Middle frontal gyrus (tissue), 1 donor: ENCODE results near the gene JAKMIP1.

Experiments
- DNase-seq: peaks from one replicate; pipeline ENCODE4 v3.0.0-alpha.2; 2015; ENCODE audit warnings: low spot score; ENCODE audit errors: extremely low spot score

The JAKMIP1 gene

GRCh38 chr4:6043843-6044242, 156.5 kb downstream of the JAKMIP1 start:
- no peak for DNase-seq

- DNase-seq, result no peak
Observed at GRCh38 chr4:6043188-6043587, 157.2 kb downstream of the JAKMIP1 start.

- DNase-seq, result no peak
Observed at GRCh38 chr4:6042293-6043063, 157.9 kb downstream of the JAKMIP1 start.

GRCh38 chr4:6041800-6042199, 158.5 kb downstream of the JAKMIP1 start:
- DNase-seq, result no peak

- no peak for DNase-seq
Observed at GRCh38 chr4:6038711-6039110, 161.6 kb downstream of the JAKMIP1 start.

- no peak for DNase-seq
Observed at GRCh38 chr4:6035786-6036185, 164.6 kb downstream of the JAKMIP1 start.

GRCh38 chr4:6033381-6033780, 167.0 kb downstream of the JAKMIP1 start:
- DNase-seq, result no peak

GRCh38 chr4:6032249-6033244, 167.8 kb downstream of the JAKMIP1 start:
- DNase-seq, result peak; percentile 20

GRCh38 chr4:6031846-6032245, 168.5 kb downstream of the JAKMIP1 start:
- DNase-seq, result no peak

- no peak for DNase-seq
Observed at GRCh38 chr4:6030679-6031078, 169.7 kb downstream of the JAKMIP1 start.

- no peak for DNase-seq
Observed at GRCh38 chr4:6029254-6029653, 171.1 kb downstream of the JAKMIP1 start.

- no peak for DNase-seq
Observed at GRCh38 chr4:6028168-6028567, 172.2 kb downstream of the JAKMIP1 start.

GRCh38 chr4:6027392-6027791, 173.0 kb downstream of the JAKMIP1 start:
- DNase-seq, result no peak

GRCh38 chr4:6024313-6024960, 175.9 kb downstream of the JAKMIP1 start:
- DNase-seq, result no peak

GRCh38 chr4:6023731-6024130, 176.6 kb downstream of the JAKMIP1 start:
- DNase-seq, result no peak

- no peak for DNase-seq
Observed at GRCh38 chr4:6022607-6023288, 177.6 kb downstream of the JAKMIP1 start.

- DNase-seq, result no peak
Observed at GRCh38 chr4:6021831-6022606, 178.3 kb downstream of the JAKMIP1 start.

GRCh38 chr4:6020613-6021012, 179.7 kb downstream of the JAKMIP1 start:
- DNase-seq, result no peak

GRCh38 chr4:6019316-6020263, 180.8 kb downstream of the JAKMIP1 start:
- DNase-seq, result no peak
